RWPE2 (cell line): ENCODE measurements around the gene GPX3.

Source experiments
- ATAC-seq: fragments of 200-7000 bp; cut with Tn5 transposase; 3 replicates; pipeline ENCODE4 v1.9.1; 2021; ENCODE audit warnings: low read depth
- DNase-seq: peaks from one replicate; pipeline ENCODE4 v3.0.0-alpha.2; 2020; ENCODE audit warnings: low spot score
- H3K27ac ChIP-seq: fragments of 450-650 bp; 2 replicates; pipeline ENCODE4 v1.5.1; 2017; ENCODE audit warnings: mild to moderate bottlenecking; ENCODE audit not compliant: poor library complexity, severe bottlenecking
- H3K27me3 ChIP-seq: fragments of 250-450 bp; sonication (Bioruptor Pico); 2 replicates; pipeline ENCODE4 v1.5.1; 2021; ENCODE audit warnings: mild to moderate bottlenecking, moderate library complexity; ENCODE audit not compliant: insufficient read depth, poor library complexity, severe bottlenecking
- H3K36me3 ChIP-seq: fragments of 250-450 bp; sonication (Bioruptor Pico); 2 replicates; pipeline ENCODE4 v1.5.1; 2020; ENCODE audit warnings: low read depth, mild to moderate bottlenecking, moderate library complexity
- H3K4me1 ChIP-seq: fragments of 250-450 bp; sonication (Bioruptor Pico); 2 replicates; pipeline ENCODE4 v1.5.1; 2021; ENCODE audit warnings: mild to moderate bottlenecking, moderate library complexity; ENCODE audit not compliant: insufficient read depth, poor library complexity, severe bottlenecking
- H3K4me3 ChIP-seq: fragments of 250-450 bp; sonication (Bioruptor Pico); 2 replicates; pipeline ENCODE4 v1.5.1; 2021; ENCODE audit warnings: mild to moderate bottlenecking, moderate library complexity; ENCODE audit not compliant: severe bottlenecking
- H3K9me3 ChIP-seq: fragments of 250-450 bp; sonication (Bioruptor Pico); 2 replicates; pipeline ENCODE4 v1.5.1; 2021; ENCODE audit warnings: mild to moderate bottlenecking, moderate library complexity; ENCODE audit not compliant: severe bottlenecking
- CTCF ChIP-seq: fragments of 450-650 bp; IDR thresholded peaks from one replicate; pipeline ENCODE4 v1.5.1; 2017; ENCODE audit warnings: mild to moderate bottlenecking, moderate library complexity; ENCODE audit not compliant: poor library complexity, severe bottlenecking

The GPX3 gene

DNA sequence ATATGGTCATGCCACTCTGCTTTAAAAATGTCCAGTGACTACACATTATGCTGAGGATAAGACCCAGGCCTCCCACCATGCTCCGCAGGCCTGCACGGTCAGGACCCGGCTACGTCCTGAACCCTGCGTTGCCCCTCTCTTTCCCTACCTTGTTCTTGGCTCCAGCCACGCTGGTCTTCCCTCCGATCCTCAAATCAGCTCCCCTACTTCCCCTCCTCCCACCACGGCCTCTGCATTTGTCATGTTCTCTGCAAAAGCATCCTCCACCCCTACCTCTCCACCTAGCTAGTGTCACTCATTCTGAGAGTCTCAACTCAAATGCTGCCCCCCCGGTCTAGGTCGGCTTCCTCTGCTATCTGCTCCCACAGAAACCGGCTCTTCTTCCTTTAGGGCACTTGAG lies 11.2 kb downstream of the GPX3 start:
- DNase-seq (no peak), ATAC-seq (no peak)
- peaks cover 76% of the 10 kb centered on the region for H3K36me3 ChIP-seq
- no peaks in the 10 kb centered on the region for H3K9me3 ChIP-seq
- no peak overlapping the region for H3K4me3 ChIP-seq
- H3K27me3 ChIP-seq: no peaks in the 10 kb centered on the region
- H3K27ac ChIP-seq: no peak overlapping the region
- no peaks in the 10 kb centered on the region for H3K4me1 ChIP-seq
- no peak for TF ChIP-seq CTCF

DNA sequence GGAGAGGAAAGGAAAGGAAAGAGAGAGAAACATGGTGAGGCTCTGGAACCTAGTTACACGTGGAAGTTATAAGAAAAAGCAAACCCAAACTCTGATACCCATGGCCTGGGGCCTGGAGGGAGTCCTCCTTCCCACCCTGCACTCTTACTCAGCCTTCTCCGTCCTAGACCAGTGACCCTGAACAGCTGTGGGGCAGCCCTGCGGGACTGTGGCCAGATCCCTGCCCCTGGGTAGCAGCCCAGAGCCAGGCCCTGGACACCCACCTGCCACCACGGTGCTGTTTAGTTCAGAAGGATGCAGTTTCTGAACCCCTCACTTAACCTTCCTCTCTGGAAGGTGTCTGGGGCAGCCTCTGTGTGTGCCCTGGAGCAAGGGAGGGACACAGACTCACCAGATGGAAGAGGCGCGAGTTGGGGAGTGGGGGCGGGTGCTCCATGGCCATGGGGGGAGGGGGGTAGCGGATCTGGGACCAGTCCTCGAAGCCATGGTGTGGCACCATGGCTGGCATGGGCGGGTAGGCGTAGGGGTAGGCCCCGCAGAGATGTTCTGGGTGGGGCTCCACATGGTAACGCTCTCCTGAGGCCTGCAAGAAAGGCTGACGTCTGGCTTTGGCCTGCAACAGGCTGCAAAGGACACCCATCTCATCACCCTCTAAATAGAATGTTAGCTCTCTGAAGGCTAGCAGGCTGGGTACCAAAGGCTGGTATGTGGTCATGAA lies 13.0 kb downstream of the GPX3 start:
- Histone ChIP-seq H3K27me3 (no peaks in the 10 kb centered on the region), H3K4me3 (no peak overlapping the region), H3K27ac (no peak overlapping the region), H3K9me3 (no peaks in the 10 kb centered on the region), H3K36me3 (peaks cover 89% of the 10 kb centered on the region), H3K4me1 (no peaks in the 10 kb centered on the region)
- DNase-seq (no peak), ATAC-seq (no peak)
- TF ChIP-seq CTCF: no peak

DNA sequence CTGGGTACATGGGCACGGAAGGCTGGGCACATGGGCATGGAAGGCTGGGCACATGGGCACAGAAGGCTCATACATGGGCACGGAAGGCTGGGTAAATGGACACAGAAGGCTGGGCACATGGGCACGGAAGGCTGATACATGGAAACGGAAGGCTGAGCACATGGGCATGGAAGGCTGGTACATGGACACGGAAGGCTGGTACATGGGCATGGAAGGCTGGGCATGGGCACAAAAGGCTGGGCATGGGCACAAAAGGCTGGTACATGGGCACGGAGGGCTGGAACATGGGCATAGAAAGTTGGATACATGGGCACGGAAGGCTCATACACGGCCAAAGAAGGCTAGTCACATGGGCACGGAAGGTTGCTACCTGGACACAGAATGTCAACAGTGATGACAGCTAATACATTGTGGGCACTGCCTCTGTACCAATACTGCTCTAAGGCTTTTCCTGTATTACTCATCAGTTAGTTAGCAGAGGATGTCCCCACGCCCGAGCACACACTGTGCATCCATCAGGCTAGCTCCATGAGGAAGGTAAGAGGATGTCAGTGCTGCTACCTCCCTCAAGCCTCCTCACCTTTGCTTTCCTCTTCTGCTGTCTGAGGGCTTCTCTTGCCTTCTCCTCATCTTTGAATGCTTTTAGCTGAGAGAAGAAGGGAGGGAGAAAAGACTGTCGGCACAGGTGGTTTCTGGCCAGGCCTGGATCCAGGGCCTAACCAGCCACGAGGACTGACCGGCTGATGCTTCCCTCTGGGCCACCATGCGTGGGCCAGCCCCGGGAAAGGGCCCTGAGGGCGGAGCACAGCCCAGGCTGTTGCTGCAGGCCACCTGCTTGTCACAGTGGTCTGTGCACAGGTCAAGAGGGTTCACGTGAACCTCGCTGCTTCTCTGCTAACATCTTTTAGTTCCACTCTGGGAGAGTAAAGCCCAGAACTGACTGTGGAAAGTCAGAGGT lies 14.3 kb downstream of the GPX3 start:
- no peak overlapping the region for H3K4me3 ChIP-seq
- ATAC-seq: peak; percentile 83

DNA sequence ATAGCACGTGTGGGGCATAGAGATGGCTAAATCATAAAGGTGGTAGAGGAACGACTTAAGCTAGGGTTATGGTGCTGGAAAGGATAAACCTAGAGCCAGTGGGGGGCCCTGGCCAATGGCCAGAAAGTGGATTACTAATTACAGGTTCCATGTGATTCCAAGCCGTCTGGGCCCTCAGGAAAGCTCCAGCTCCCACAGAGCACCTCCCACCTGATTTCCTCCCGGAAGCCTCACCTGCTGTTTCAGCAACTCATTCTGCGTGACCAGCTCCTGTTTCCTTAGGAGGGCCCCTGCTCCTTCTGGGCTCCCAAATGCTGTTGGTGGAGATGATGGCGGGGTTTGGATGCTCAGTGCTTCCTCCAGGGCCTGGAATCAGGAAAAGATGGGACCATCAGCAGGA lies 16.2 kb downstream of the GPX3 start:
- ATAC-seq (no peak), DNase-seq (no peak)
- Histone ChIP-seq H3K27me3 (no peaks in the 10 kb centered on the region), H3K27ac (no peak overlapping the region), H3K36me3 (peaks cover 89% of the 10 kb centered on the region), H3K4me1 (peaks cover 24% of the 10 kb centered on the region), H3K4me3 (no peak overlapping the region), H3K9me3 (no peaks in the 10 kb centered on the region)
- TF ChIP-seq CTCF: no peak

More for the DNA sequence above, 14.3 kb downstream of the GPX3 start:
- Histone ChIP-seq H3K9me3 (no peaks in the 10 kb centered on the region), H3K27ac (no peak overlapping the region), H3K27me3 (no peaks in the 10 kb centered on the region), H3K4me1 (peaks cover 6% of the 10 kb centered on the region), H3K36me3 (peaks cover 89% of the 10 kb centered on the region)
- TF ChIP-seq CTCF: no peak
- DNase-seq: no peak
